Neural cell (in vitro differentiated cells): ENCODE data around the gene NCKAP5. TPM values are rescaled to one million over a fixed set of nuclear protein-coding genes. Genes with fewer than 3 reads are reported as not detected.

Experiments
- H2AFZ ChIP-seq: fragments of 200-600, 300-800 bp; sonication (generic), shearing (Covaris generic); 2 replicates; pipeline ENCODE4 v1.6.0; 2014; ENCODE audit warnings: low read depth, mild to moderate bottlenecking, antibody characterized with exemption, low read length, moderate library complexity
- H3F3A ChIP-seq: fragments of 200-600 bp; shearing (Covaris generic); 2 replicates; pipeline ENCODE4 v1.6.1; 2016; ENCODE audit warnings: mild to moderate bottlenecking, moderate library complexity, mixed read lengths, antibody characterized with exemption, low read length; ENCODE audit not compliant: insufficient read depth, poor library complexity, severe bottlenecking
- H3K27ac ChIP-seq: fragments of 200-600, 300-800 bp; sonication (generic), shearing (Covaris generic); 2 replicates; pipeline ENCODE4 v1.5.1; 2014; ENCODE audit warnings: mild to moderate bottlenecking, low read length, moderate library complexity
- H3K27me3 ChIP-seq: fragments of 300-800, 200-600 bp; sonication (generic), shearing (Covaris generic); 2 replicates; pipeline ENCODE4 v1.6.0; 2014; ENCODE audit warnings: mild to moderate bottlenecking, low read depth, low read length, moderate library complexity; ENCODE audit not compliant: insufficient read depth
- H3K36me3 ChIP-seq: fragments of 300-800, 200-600 bp; sonication (generic), shearing (Covaris generic); 2 replicates; pipeline ENCODE4 v1.5.1; 2014; ENCODE audit warnings: mild to moderate bottlenecking, antibody characterized with exemption, low read length, moderate library complexity; ENCODE audit not compliant: insufficient read depth
- H3K4me2 ChIP-seq: fragments of 300-800, 200-600 bp; sonication (generic), shearing (Covaris generic); 2 replicates; pipeline ENCODE4 v1.6.0; 2014; ENCODE audit warnings: mild to moderate bottlenecking, low read length
- H3K4me3 ChIP-seq: fragments of 300-800, 200-600 bp; sonication (generic), shearing (Covaris generic); 2 replicates; pipeline ENCODE4 v1.5.1; 2014; ENCODE audit warnings: mild to moderate bottlenecking, low read length, moderate library complexity
- H3K79me2 ChIP-seq: fragments of 200-600 bp; shearing (Covaris generic); replicated peaks from 2 replicates; pipeline ENCODE4 v1.6.0; 2014; ENCODE audit warnings: mild to moderate bottlenecking, low read length, moderate library complexity; ENCODE audit not compliant: insufficient read depth
- H3K9ac ChIP-seq: fragments of 300-800, 200-600 bp; sonication (generic), shearing (Covaris generic); 2 replicates; pipeline ENCODE4 v1.6.1; 2016; ENCODE audit warnings: mild to moderate bottlenecking, low read length, mixed read lengths
- H3K9me2 ChIP-seq: fragments of 200-600 bp; shearing (Covaris generic); 2 replicates; pipeline ENCODE4 v1.6.1; 2016; ENCODE audit warnings: mild to moderate bottlenecking, low read length, mixed read lengths; ENCODE audit not compliant: insufficient read depth
- H3K9me3 ChIP-seq: fragments of 200-600, 300-800 bp; sonication (generic), shearing (Covaris generic); 2 replicates; pipeline ENCODE4 v1.6.1; 2016; ENCODE audit warnings: mild to moderate bottlenecking, mixed run types, low read length, moderate library complexity, mixed read lengths
- H4K20me1 ChIP-seq: fragments of 200-600 bp; shearing (Covaris generic); 2 replicates; pipeline ENCODE4 v1.6.1; 2016; ENCODE audit warnings: mild to moderate bottlenecking, mixed run types; ENCODE audit not compliant: insufficient read depth
- CTCF ChIP-seq: fragments of 450-650 bp; IDR thresholded peaks from 2 replicates; pipeline ENCODE4 v1.5.1; 2014; ENCODE audit warnings: antibody characterized with exemption, mild to moderate bottlenecking, moderate library complexity; ENCODE audit not compliant: poor library complexity, severe bottlenecking
- EP300 ChIP-seq: fragments of 450-650 bp; conservative IDR thresholded peaks from 2 replicates; pipeline ENCODE4 v1.6.1; 2014; ENCODE audit warnings: antibody characterized with exemption, mild to moderate bottlenecking, moderate library complexity; ENCODE audit not compliant: poor library complexity, severe bottlenecking
- EZH2 ChIP-seq: fragments of 200-600, 300-800 bp; shearing (Covaris generic), sonication (generic); IDR thresholded peaks from 2 replicates; pipeline ENCODE4 v1.6.1; 2014; ENCODE audit warnings: antibody characterized with exemption, low read length, borderline replicate concordance, mild to moderate bottlenecking; ENCODE audit not compliant: insufficient read depth, poor library complexity, severe bottlenecking
- MXI1 ChIP-seq: fragments of 450-650 bp; conservative IDR thresholded peaks from 2 replicates; pipeline ENCODE4 v1.6.1; 2014; ENCODE audit warnings: antibody characterized with exemption, mild to moderate bottlenecking; ENCODE audit not compliant: poor library complexity, severe bottlenecking
- POLR2AphosphoS5 ChIP-seq: IDR thresholded peaks from 2 replicates; pipeline ENCODE4 v1.6.1; 2012
- RAD21 ChIP-seq: fragments of 450-650 bp; conservative IDR thresholded peaks from 2 replicates; pipeline ENCODE4 v1.6.1; 2014; ENCODE audit warnings: antibody characterized with exemption, mild to moderate bottlenecking, moderate library complexity
- REST ChIP-seq: IDR thresholded peaks from 2 replicates; pipeline ENCODE4 v1.6.1; 2012; ENCODE audit warnings: borderline replicate concordance
- SMC3 ChIP-seq: fragments of 450-650 bp; conservative IDR thresholded peaks from 2 replicates; pipeline ENCODE4 v1.6.1; 2014; ENCODE audit warnings: antibody characterized with exemption, mild to moderate bottlenecking, moderate library complexity; ENCODE audit not compliant: poor library complexity
- TAF1 ChIP-seq: IDR thresholded peaks from 2 replicates; pipeline ENCODE4 v1.6.1; 2012; ENCODE audit warnings: low read depth
- polyA plus RNA-seq: library from polyadenylated mRNA; depleted of rRNA; stranded (reverse); fragments of >200 nt; gene quantifications from 2 replicates; pipeline ENCODE4 v1.2.3, GENCODE V29; 2014

Gene NCKAP5
- polyA plus RNA-seq, 1 donor from 2014 or later, result 2.4 TPM

DNA sequence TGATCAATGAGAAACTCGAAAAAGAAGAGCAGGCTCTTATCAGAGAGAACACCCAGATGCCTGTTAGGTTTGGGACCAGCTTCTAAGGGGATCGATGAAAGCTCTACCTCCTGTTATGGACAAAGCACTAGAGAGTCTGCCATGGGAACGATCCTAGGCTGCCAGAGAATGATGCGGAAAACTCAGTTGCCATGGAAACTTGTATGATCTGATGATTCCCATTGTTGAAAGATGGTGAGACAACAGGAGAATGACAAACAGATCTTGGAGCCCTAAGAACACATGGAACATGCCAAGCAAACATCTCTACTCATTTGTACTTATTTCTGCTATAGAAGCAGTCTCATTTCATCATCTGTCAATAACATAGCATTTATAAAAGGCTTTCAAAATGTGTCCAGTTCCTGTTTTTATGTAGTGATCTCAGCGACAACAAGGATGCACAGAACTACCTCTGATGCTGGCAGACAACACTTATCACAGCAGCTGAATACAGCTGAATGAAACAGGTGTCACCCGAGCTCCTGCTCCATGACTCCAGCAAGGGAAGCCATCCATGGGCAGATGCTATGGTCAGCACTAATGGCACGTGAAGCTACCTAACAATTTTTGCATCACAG is 59.6 kb downstream of the NCKAP5 start:
- peak overlapping the region; percentile 56 for H3K9ac ChIP-seq
- no peaks in the 10 kb centered on the region for H3K9me3 ChIP-seq
- H4K20me1 ChIP-seq, result no peaks in the 10 kb centered on the region
- H3K79me2 ChIP-seq, result no peaks in the 10 kb centered on the region
- H3K27ac ChIP-seq, result peak overlapping the region; percentile 94
- peak overlapping the region; percentile 42 for H2AFZ ChIP-seq
- peak overlapping the region; percentile 41 for H3K4me2 ChIP-seq
- no peaks in the 10 kb centered on the region for H3K9me2 ChIP-seq
- no peaks in the 10 kb centered on the region for H3F3A ChIP-seq
- no peaks in the 10 kb centered on the region for H3K36me3 ChIP-seq
- no peaks in the 10 kb centered on the region for H3K27me3 ChIP-seq
- peak; percentile 73 for TF ChIP-seq POLR2AphosphoS5
- TF ChIP-seq TAF1, result peak; percentile 58
- TF ChIP-seq SMC3, result peak; percentile 48
- no peak for TF ChIP-seq CTCF
- TF ChIP-seq REST, result peak; percentile 82
- TF ChIP-seq EP300, result peak; percentile 95
- TF ChIP-seq EZH2, result no peak
- TF ChIP-seq MXI1, result peak; percentile 38
- TF ChIP-seq RAD21, result peak; percentile 55
- peak overlapping the region; percentile 44 for H3K4me3 ChIP-seq

GRCh38 chr2:133506996-133507395 is 61.3 kb downstream of the NCKAP5 start:
- no peak overlapping the region for H2AFZ ChIP-seq
- H4K20me1 ChIP-seq, result no peaks in the 10 kb centered on the region
- TF ChIP-seq MXI1, result no peak
- no peak for TF ChIP-seq POLR2AphosphoS5
- TF ChIP-seq EP300, result no peak
- TF ChIP-seq REST, result no peak
- TF ChIP-seq RAD21, result no peak
- no peak for TF ChIP-seq SMC3
- TF ChIP-seq TAF1, result no peak
- TF ChIP-seq EZH2, result no peak
- TF ChIP-seq CTCF, result no peak
- H3F3A ChIP-seq, result no peaks in the 10 kb centered on the region
- H3K9me3 ChIP-seq, result no peaks in the 10 kb centered on the region
- no peaks in the 10 kb centered on the region for H3K36me3 ChIP-seq
- no peak overlapping the region for H3K4me2 ChIP-seq
- no peak overlapping the region for H3K27ac ChIP-seq
- no peak overlapping the region for H3K4me3 ChIP-seq
- H3K9me2 ChIP-seq, result no peaks in the 10 kb centered on the region
- no peak overlapping the region for H3K9ac ChIP-seq
- H3K27me3 ChIP-seq, result no peaks in the 10 kb centered on the region
- H3K79me2 ChIP-seq, result no peaks in the 10 kb centered on the region
